HepG2 (cell line): ENCODE results near the gene SLC22A23. TPM values are rescaled to one million over a fixed set of nuclear protein-coding genes. Genes with fewer than 3 reads are reported as not detected.

Experiments
- ATAC-seq: fragments of 200-7000 bp; cut with Tn5 transposase; 3 replicates; pipeline ENCODE4 v1.9.1; 2020; ENCODE audit warnings: mild to moderate bottlenecking, moderate library complexity
- BruUV-seq: library from RNA; stranded (reverse); fragments of 400-500 nt; replicated peaks from 2 replicates; lab custom pipeline; 2021; lab: Mats Ljungman, UMichigan
- CTCF ChIA-PET: fragments of 300-600 bp; formaldehyde crosslinking; extraction: SDS; loops from one replicate; lab custom pipeline; 2021; ENCODE audit warnings: low total read pairs, inconsistent platforms, low intra/inter-chr PET ratio; lab: Yijun Ruan, JAX
- POLR2A ChIA-PET: fragments of 350-600 bp; sonication (Branson Sonifier 250); formaldehyde crosslinking; loops from one replicate; lab custom pipeline; 2020; ENCODE audit warnings: antibody characterized with exemption, inconsistent platforms; lab: Yijun Ruan, JAX
- DNase-seq: peaks from one replicate; pipeline ENCODE4 v3.0.0-alpha.2; 2015; ENCODE audit warnings: low spot score
- FAIRE-seq: peaks from 3 replicates; lab custom pipeline; 2011; peaks lifted over from hg19 to GRCh38; lab: Jason Lieb, UNC
- H2AFZ ChIP-seq: one replicate; pipeline ENCODE4 v1.6.1; 2011; ENCODE audit warnings: low read length, inconsistent platforms
- H3K27ac ChIP-seq: fragments of 300-600 bp; 3 replicates; pipeline ENCODE4 v1.8.0; 2011; ENCODE audit warnings: mixed run types, mild to moderate bottlenecking, mixed read lengths, low read length, inconsistent platforms; ENCODE audit not compliant: insufficient read depth; ENCODE audit errors: extremely low read length
- H3K27me3 ChIP-seq, 2 experiments: fragments of 200-600 bp in 1 of 2; 2 replicates in 1 of 2; 3 replicates in 1 of 2; pipeline versions ENCODE4 v1.6.0 to v1.8.0; 2011; ENCODE audit warnings: low read length in 2 of 2, mild to moderate bottlenecking in 2 of 2, moderate library complexity in 2 of 2, inconsistent platforms in 1 of 2; ENCODE audit not compliant: insufficient read depth in 2 of 2, control insufficient read depth in 1 of 2
- H3K36me3 ChIP-seq, 2 experiments: fragments of 200-600 bp in 1 of 2; replicated peaks in 1 of 2; 2 replicates in 1 of 2; 3 replicates in 1 of 2; pipeline versions ENCODE4 v1.5.1 to v1.8.0; 2011; ENCODE audit warnings: low read length in 2 of 2, inconsistent platforms in 1 of 2; ENCODE audit not compliant: insufficient read depth in 2 of 2, control insufficient read depth in 1 of 2
- H3K4me1 ChIP-seq: 2 replicates; pipeline ENCODE4 v1.5.1; 2012; ENCODE audit warnings: low read length, inconsistent platforms; ENCODE audit not compliant: insufficient read depth
- H3K4me2 ChIP-seq: 2 replicates; pipeline ENCODE4 v1.6.0; 2011; ENCODE audit warnings: low read depth, low read length, inconsistent platforms
- H3K4me3 ChIP-seq, 3 experiments: fragments of 200-600 bp in 1 of 3; sonication (generic), shearing (Covaris generic) in 1 of 3; replicated peaks in 1 of 3; 2 replicates each; pipeline ENCODE4 v1.5.1; 2011 to 2016; ENCODE audit warnings: low read length in 3 of 3, inconsistent platforms in 2 of 3, low read depth in 2 of 3, mild to moderate bottlenecking in 2 of 3, control low read depth in 1 of 3, mixed read lengths in 1 of 3; ENCODE audit not compliant: insufficient read depth in 1 of 3
- H3K79me2 ChIP-seq: one replicate; pipeline ENCODE4 v1.6.1; 2011; ENCODE audit warnings: low read length, inconsistent platforms; ENCODE audit not compliant: insufficient read depth
- H3K9ac ChIP-seq: 2 replicates; pipeline ENCODE4 v1.6.0; 2011; ENCODE audit warnings: mild to moderate bottlenecking, low read depth, low read length, inconsistent platforms; ENCODE audit not compliant: insufficient read depth
- H3K9me3 ChIP-seq: 2 replicates; pipeline ENCODE4 v1.5.1; 2012; ENCODE audit warnings: mild to moderate bottlenecking, low read length
- H4K20me1 ChIP-seq: 2 replicates; pipeline ENCODE4 v1.6.0; 2011; ENCODE audit warnings: inconsistent platforms, mild to moderate bottlenecking, low read length, moderate library complexity; ENCODE audit not compliant: insufficient read depth
- BCL3 ChIP-seq: sonication (generic); formaldehyde crosslinking; IDR thresholded peaks from 2 replicates; pipeline ENCODE4 v1.5.1; 2020; ENCODE audit warnings: mild to moderate bottlenecking, missing genetic modification reagents, moderate library complexity
- RFX1 ChIP-seq: fragments of 450-650 bp; IDR thresholded peaks from 2 replicates; pipeline ENCODE4 v1.6.1; 2017
- RFX3 ChIP-seq: IDR thresholded peaks from 2 replicates; pipeline ENCODE4 v1.6.1; 2016; ENCODE audit warnings: missing biosample characterization, missing genetic modification reagents
- SPEN ChIP-seq: sonication (generic); formaldehyde crosslinking; IDR thresholded peaks from 2 replicates; pipeline ENCODE4 v1.5.1; 2020; ENCODE audit warnings: low read depth, mild to moderate bottlenecking, missing genetic modification reagents
- ZEB1 ChIP-seq: IDR thresholded peaks from 2 replicates; pipeline ENCODE4 v1.6.1; 2012; ENCODE audit warnings: mild to moderate bottlenecking, low read depth, inconsistent platforms; ENCODE audit not compliant: insufficient replicate concordance
- WGBS: methylation state at CpG from one replicate; pipeline ENCODE4 v1.1.6; 2017; ENCODE audit warnings: low lambda C conversion rate; 5-methylcytosine and 5-hydroxymethylcytosine counted together
- in situ Hi-C: cut with HindIII; loops from 2 replicates; pipeline ENCODE4 v1.10.0; 2017; ENCODE audit warnings: low pct_unique_long_range_greater_than_20kb; ENCODE audit not compliant: extremely low pct_ligation_motif_present
- intact Hi-C: fragments of 100-400 bp; cut with micrococcal nuclease; formaldehyde crosslinking; loops from one replicate; pipeline ENCODE4 v1.10.0; 2022; ENCODE audit not compliant: unreplicated experiment
- polyA plus RNA-seq, 8 experiments: library from polyadenylated mRNA; depleted of rRNA in 3 of 8; stranded (reverse) in 7 of 8; unstranded in 1 of 8; fragments of >200 nt; fragmentation: Illumina TruSeq in 4 of 8; extraction: Trizol in 4 of 8; gene quantifications; 2 replicates each; pipeline versions ENCODE4 v1.2.1 to v1.2.3, GENCODE V29; 2011 to 2016; ENCODE audit warnings: low read depth in 4 of 8, missing spikeins in 1 of 8, mixed read lengths in 1 of 8; ENCODE audit not compliant: insufficient read depth in 1 of 8
- total RNA-seq, 5 experiments: library from RNA; depleted of rRNA; stranded (reverse); fragments of >200 nt; fragmentation: Illumina TruSeq; extraction: Trizol; gene quantifications; 2 replicates each; pipeline ENCODE4 v1.2.3, GENCODE V29; 2016; ENCODE audit warnings: low read depth in 1 of 5
- TF ChIP-seq, protein P1 (sequence below): sonication (generic); formaldehyde crosslinking; IDR thresholded peaks from 2 replicates; pipeline ENCODE4 v1.4.0; 2020; ENCODE audit warnings: missing genetic modification reagents

SLC22A23 gene
- total and polyA plus RNA-seq, 2 of the 13 experiments (the other 11 are each of a cell fraction or from before 2014, with no cell fraction given) = 11.8 to 17.5 TPM

- ATAC-seq (no peak), FAIRE-seq (no peak), DNase-seq (no peak)
- Histone ChIP-seq H3K27me3 (peaks cover 29 to 89% of the 10 kb centered on the region in 2 experiments), H3K36me3 (no peaks in the 10 kb centered on the region), H3K9ac (peak overlapping the region; percentile 56; the same call in 1 of the 2 replicates), H3K79me2 (no peaks in the 10 kb centered on the region), H3K9me3 (no peaks in the 10 kb centered on the region), H3K4me2 (peak overlapping the region; percentile 97), H3K27ac (no peak overlapping the region), H3K4me1 (peaks cover 55% of the 10 kb centered on the region), H3K4me3 (peak overlapping the region; percentile 57 to 81 (median 74)), H4K20me1 (peaks cover 6% of the 10 kb centered on the region; the same call in 1 of the 2 replicates), H2AFZ (no peak overlapping the region)
- 18% methylated on average over 11 of the region's 11 CpGs for WGBS
- BruUV-seq = no TSS peak
- CTCF ChIA-PET = no interaction called here
- intact Hi-C loops = loop anchor here (5.0 kb wide), 1 partner anchor 94 kb away; no protein-coding TSS in a partner anchor
- POLR2A ChIA-PET = interaction anchor here (0.8 to 2.3 kb wide), 15 partner anchors 9 to 177 kb away, joined by 3 to 19 read pairs (median 5); partner anchors contain the start of genes BPHL, PSMG4 and TUBB2A
- in situ Hi-C loops = no loop called here
- TF ChIP-seq ZEB1 = peak; percentile 10
- TF ChIP-seq RFX3 (CRISPR knock-in tag) = peak; percentile 60
- no peak for TF ChIP-seq BCL3 (CRISPR knock-in tag)
- 0 out of 2 replicates have a peak, but pooled peaks have one; percentile 13 for TF ChIP-seq RFX1
- 0 out of 2 replicates have a peak, but pooled peaks have one; percentile 8 for TF ChIP-seq SPEN (CRISPR knock-in tag)
- TF ChIP-seq, protein P1, sequence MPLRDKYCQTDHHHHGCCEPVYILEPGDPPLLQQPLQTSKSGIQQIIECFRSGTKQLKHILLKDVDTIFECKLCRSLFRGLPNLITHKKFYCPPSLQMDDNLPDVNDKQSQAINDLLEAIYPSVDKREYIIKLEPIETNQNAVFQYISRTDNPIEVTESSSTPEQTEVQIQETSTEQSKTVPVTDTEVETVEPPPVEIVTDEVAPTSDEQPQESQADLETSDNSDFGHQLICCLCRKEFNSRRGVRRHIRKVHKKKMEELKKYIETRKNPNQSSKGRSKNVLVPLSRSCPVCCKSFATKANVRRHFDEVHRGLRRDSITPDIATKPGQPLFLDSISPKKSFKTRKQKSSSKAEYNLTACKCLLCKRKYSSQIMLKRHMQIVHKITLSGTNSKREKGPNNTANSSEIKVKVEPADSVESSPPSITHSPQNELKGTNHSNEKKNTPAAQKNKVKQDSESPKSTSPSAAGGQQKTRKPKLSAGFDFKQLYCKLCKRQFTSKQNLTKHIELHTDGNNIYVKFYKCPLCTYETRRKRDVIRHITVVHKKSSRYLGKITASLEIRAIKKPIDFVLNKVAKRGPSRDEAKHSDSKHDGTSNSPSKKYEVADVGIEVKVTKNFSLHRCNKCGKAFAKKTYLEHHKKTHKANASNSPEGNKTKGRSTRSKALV (CRISPR knock-in tag) = 0 out of 2 replicates have a peak, but pooled peaks have one; percentile 1
Measured at GRCh38 chr6:3230900-3231246, 226.0 kb downstream of the SLC22A23 start.
